Putamen (tissue), 1 donor: Measurements from ENCODE around the gene TOM1L2.

ENCODE experiments used
- DNase-seq: peaks from one replicate; pipeline ENCODE4 v3.0.0-alpha.2; 2016; ENCODE audit warnings: low spot score

The TOM1L2 gene

DNA sequence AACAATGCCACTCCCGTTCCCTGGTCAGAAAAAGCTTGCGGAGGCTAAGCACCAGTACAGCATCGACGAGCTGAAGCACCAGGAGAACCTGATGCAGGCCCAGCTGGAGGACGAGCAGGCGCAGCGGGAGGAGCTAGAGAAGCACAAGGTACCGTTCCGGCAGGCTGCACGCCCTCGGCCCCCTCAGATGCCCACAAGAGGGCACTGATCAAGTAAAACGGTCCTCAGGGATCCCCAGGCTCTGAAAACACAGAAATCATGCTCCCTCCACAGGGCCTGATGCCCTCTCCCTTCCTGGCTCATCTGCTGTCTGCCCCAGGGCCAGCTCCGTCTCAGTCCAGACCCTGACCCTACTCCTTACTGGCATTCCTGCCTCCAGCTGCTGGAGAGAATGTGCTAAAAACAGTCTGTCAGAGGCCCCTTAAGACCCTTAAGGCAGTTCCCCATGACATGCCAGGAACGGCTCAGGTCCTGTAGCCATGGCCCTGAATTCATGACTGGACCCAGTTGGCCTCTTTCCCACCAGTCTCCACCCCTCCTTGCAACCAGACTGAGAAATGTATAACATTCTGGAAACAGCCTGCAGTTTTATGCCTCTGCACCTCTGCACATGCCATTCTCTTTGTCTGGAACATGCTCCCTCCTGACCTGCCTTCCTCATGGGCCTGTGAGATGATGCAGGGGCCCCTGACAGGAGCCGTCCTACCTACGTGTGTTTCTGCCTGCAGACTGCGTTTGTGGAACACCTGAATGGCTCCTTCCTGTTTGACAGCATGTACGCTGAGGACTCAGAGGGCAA is 22.3 kb upstream of the TOM1L2 start:
- peak; percentile 13 for DNase-seq

DNA sequence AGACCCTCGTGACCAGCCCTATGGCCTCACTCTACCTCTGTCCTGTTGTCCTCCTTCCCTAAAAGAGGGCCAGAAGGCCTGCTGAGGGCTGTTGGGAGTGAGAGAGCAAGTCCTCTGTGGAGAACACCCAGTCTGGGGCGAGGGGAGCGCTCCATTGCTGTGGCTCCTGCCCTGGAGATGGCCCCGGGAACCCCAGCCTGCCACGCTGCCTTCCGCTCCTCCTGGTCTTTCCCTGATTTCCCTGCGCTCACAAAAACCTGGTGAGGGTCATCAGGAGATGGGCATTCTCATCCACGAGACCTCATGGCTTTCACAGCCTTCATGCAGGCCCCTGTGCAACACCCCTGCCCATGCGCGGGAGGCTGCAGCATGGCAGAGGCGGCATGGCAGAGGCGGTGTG is 21.7 kb upstream of the TOM1L2 start:
- DNase-seq = no peak

DNA sequence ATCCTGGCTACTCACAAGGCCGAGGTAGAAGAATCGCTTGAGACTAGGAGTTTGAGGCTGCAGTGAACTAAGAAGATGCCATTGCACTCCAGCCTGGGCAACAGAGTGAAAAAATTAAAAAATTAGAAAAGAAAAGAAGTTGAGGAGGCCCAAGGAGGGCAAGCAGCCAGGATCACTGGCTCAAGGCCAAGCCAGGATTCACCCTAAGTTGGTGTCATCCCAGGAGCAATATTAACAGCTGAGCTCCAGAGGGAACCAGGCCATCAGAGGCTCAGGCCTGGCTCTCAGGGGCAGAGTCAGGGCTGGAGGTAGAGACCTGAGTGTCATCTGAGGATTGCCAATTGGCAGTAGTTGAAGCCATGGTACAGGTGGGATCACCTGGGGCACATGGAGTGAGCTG is 21.2 kb upstream of the TOM1L2 start:
- no peak for DNase-seq

DNA sequence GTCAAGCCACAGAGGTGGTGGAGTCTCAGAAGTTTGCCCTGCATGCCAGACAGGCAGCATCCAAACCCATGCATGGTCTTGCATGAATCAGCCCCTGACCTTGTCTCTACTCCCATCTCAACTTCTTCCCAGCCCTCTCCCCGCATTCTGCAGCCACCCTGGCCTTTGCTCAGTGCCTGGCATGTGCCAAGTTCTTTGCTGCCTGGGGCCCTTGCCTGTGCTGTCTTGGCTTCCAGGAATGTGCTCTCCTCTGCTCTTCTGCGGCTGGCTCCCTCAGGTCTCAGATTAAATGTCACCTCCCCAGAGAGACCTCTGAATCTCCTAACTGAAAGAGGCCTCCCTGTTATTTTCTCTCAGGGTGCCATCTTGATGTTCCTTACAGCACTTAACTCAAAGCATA is 18.1 kb upstream of the TOM1L2 start:
- no peak for DNase-seq

DNA sequence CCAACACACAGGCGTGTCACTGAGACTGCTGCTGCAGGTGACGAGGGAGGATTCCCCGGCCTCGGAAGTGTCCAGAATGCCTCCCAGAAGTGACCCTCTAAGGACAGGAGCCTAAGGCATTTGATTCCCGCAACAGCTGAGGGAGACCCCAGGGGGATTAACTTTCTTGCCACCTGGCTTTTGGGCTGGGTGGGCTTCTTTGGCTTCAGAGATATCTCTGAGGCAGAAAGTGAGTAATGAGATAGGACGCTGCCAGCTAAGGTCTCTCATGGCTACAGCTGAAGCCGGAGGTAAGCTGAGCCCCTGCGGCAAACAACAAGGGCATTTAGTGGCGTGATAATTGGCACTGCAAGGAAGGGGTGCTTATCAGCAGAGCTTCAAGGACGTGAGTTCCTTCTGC is 17.4 kb upstream of the TOM1L2 start:
- no peak for DNase-seq

DNA sequence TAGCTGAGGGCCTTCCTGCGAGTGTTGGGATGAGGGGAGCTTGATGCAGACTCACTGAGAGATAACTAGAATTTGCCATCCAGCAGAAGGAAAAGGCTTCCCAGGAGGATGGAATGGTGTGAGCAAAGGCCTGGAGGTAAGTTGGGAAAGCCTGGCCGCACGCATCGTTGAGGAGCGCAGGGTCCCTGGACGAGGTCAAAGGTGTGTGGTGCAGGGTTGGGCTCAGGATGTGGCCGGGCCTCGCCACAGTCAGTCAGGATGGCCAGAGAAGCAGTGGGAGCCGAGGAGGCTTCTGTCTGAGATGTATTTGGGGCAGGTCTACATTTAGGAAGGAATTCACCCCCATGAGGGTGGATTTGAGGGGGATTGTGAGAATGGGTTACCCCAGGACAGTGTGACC is 16.9 kb upstream of the TOM1L2 start:
- no peak for DNase-seq

DNA sequence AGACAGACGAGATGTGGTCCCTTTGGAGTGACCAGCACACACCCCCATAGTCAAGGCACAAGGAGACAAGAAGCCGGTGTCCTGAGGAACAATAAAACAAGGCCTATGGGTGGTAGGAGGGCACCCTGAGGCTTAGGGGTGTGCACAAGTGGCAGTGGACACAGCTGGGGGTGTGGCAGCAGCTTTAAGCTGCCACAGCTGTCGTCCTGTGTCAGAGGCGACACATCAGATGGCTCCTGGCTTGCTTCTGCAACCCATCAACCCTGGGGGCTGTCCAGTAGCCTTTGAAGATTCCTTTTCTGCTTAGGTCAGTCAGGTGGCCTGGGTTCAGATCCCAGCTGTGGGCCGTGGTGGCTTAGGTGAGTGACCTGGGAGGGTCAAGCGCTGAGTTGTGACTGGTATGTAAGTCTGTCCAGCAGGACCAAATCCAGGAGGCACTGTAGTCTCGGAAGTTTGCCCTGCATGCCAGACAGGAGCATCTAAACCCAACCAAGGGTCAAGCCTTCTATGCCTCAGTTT is 16.3 kb upstream of the TOM1L2 start:
- no peak for DNase-seq

DNA sequence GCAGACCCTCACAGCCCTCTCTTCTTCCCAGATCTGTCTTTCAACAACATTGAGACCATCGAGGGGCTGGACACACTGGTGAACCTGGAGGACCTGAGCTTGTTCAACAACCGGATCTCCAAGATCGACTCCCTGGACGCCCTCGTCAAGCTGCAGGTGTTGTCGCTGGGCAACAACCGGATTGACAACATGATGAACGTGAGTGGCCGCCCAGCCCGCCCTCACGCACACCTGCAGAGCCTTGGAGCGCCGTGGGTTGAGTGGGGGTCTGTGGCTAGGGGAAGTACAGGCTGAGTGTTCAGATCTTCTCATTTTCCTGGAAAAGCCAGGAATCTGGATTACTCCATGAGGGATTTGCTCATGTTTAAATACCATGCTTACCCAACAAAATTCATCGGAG is 15.7 kb upstream of the TOM1L2 start:
- DNase-seq = no peak

DNA sequence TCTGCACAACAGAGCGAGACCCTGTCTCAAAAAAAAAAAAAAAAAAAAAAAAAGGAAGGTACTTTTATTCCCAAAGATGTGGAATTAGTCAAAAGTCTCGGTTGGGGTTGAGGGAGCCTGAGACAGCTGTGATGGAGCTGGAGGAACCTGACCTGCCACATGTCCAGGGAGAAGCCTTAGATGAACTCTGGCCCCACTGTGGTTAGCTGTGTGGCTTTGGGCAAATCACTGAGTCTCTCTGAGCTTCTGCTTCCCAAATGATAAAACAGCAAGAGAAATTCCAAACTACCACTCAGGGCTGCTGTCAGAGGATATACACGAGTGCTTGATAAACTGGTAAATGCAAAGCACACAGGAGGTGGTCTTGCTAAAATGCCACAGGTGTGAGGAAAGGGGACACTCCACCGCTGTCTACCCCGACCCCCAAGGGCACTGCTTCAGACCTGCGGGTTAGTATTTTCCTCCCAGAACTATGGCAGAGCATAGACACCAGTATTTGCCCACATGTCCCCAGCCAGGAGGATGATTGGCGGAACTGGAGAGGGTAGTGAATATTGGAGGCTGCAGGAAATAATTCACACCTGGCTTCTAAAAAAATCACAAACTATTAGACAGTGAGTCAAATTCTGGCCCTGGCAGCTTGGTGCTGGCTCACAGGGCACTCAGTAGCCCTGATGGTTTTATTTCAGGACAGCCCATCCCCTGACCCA is 15.1 kb upstream of the TOM1L2 start:
- no peak for DNase-seq

DNA sequence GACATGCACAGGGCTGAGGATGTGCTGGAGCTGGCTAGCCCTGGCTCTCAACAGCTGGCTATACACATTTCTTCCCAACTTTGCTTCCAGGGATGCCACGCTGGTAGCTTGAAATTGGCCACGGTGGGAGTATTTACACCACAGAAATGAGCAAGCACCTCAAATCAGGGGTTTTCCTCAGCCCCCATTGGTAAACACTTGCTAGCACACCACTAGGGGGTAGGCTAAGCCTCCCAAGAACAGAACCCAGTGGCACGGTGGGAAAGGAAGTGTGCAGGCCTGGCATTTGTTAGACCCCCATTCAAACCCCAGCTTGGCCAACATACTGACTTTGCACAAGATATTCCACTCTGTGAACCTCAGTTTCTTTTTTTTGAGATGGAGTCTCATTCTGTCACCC is 13.4 kb upstream of the TOM1L2 start:
- no peak for DNase-seq

DNA sequence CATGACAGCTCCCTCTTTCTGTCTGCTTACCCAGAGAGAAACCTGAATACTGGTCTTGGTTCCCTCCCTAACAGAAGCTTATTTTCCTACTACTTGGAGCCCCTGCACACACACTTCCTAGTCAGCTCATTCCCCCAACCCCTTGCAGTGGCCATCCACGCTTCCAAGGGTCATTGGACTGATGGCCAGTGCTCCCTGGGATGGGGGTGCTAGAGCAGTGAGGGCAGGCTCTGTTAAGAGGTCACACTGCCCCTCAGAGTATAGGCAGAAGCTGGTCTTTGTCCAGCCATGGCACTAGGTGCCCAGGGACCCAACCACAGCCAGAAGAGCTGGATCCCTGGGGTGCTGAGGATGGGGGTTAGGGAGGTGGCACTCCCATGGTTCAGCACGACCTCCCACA is 13.0 kb upstream of the TOM1L2 start:
- no peak for DNase-seq

DNA sequence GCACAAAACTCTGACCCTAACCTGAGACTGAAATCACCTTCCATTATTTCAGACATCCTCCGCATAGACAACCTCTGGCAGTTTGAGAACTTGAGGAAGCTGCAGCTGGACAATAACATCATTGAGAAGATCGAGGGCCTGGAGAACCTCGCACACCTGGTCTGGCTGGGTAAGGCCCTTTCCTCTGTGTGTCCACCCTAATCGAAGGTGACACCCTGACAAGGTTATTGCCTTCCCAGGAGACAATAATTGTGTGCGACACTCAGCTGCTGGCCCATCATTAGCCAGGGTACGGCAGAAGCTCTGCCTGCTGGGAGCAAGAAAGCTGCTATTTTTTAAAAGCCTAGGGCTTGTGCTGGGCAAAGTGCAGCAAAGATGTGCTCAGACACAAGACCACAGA is 11.6 kb upstream of the TOM1L2 start:
- DNase-seq = no peak

DNA sequence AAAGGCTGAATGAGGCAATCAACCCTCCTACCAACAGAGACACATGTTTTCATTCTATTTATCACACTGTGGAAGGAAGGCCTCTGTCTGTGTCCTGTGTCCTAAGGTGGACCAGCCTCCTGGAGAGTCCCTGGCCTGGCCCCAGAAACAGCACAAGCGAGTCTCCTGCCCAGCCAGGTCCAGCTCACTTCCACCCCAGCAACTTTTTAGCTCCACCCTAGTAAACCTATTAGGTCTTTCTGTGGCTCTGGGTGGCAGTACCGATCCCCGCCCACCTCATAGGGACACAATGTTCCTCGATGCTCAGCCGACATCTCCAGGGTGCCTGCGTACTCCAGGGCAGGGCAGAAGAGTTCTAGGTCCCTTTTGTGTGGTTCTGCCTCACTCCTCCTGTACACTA is 11.2 kb upstream of the TOM1L2 start:
- DNase-seq = no peak

DNA sequence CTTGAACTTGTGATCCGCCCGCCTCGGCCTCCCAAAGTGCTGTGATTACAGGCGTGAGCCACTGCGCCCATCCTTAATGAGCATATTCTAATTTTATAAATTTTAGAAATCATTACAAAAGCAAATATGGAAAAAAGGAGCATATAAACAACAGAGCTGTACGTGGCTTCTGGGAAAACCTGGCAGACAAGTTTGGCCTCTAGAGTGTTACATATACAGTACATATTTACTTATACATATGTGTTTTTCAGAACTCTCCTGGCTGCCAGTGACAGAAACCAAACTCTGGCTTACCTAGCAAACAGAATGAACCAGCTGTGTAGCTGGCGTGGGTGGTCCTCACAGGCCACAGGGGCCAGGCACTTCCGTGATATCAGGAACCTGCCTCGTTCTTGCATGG is 10.6 kb upstream of the TOM1L2 start:
- DNase-seq = no peak

DNA sequence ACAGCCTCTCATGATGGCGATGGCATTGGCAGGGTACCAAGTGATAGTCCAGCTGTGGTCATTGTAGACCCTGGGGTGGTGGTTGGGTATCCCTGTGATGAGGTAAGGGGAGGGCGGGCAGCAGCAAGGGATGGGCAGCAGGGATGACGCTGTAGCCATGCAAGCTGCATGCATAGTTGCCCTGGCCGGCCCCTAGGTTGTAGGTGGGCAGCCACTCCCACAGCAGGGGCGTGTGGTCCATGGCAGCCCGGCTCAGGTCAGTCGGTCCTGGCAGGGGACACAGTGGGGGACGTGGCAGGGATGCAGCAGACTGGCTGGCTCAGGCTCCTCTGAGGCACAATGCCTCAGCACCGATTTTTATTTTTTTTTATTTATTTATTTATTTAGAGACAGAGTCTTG is 9.1 kb upstream of the TOM1L2 start:
- DNase-seq = no peak

DNA sequence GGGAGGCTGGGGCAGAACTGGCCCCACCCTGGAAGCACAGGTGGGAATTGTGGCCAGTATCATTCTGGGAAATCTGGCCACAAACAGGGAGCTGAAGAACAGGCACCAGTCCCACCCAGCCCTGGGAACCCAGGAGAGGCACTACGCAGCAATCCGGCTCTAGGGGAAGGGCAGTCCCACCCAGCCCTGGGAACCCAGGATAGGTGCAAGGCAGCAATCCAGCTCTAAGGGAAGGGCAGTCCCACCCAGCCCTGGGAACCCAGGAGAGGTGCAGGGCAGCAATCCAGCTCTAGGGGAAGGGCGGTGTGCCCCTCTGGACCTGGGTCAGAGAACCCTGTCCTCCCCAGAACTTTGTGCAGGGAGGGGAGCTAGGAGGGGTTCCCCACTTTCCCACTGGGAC is 7.6 kb upstream of the TOM1L2 start:
- no peak for DNase-seq

DNA sequence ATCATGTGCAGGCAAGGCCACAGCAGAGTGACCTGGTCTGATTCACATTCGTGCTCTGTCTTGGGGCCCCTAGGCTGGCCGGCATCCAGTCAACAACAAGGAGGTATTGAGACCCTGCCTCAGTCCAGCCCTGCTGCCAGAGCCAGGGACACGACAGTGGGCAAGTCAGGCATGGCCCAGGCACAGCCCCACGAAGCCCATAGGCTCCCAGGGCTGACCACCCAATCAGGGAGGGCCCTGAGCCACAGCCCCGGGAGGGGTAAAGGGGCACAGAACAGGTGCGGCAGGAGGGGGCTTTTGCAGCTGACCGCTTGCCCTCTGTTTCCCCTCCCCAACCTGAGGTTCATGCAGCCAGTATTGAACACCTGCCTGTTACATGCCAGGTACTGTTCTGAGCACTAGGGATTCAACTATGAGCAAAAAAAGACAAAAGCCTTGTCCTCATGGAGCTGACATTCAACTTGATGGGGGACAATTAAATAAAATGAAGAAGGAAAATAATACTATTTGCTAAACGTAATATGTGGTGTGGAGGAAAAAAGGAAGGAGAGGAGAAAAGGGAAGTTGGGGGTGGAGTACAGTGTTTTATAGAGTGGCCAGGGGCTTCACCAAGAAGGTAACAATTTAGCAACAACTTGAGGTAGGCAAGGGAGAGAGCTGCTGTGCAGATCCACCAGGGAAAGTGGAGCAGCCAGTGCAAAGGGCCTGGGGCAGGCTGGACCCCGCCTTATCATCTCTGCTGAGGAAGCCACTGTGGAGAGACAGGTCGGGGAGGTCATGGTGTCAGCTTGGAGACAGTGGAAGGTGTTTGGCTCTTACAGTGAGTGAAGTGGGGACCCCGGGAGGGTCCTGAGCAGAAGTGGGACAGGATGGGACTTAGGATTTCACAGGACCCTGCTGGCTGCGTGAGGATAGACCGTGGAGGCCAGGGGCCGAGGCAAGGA is 6.6 kb upstream of the TOM1L2 start:
- no peak for DNase-seq

DNA sequence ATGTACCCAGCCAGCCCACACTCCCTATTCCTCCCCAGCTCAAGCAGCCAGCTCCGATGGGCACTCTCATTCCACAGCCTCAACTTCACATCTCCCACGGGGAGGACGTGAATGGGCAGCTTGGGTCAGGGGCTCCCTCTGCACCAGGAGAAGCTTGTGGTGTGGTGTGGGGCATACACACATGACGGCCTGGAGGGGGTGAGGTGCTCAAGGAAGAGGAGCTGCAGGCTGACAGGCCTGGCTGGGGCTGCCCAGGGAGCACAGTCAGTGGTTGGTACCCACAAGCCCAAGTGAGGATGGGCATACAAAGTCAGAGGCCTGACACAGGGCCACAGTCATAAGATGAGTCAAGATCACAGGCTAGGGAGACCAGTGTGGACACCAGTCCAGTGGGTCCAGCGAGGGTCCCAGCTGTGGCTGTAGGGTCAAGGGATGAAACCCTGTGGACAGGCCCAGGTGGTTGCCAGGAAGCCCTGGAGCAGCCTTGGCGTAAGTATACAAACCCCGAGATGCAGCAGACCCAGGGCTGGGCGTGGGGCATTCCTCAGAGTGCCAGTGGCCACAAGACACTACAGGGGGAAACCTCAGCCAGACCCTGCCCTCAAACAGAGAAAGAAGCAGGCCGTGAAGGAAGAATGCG is 4.9 kb upstream of the TOM1L2 start:
- no peak for DNase-seq

DNA sequence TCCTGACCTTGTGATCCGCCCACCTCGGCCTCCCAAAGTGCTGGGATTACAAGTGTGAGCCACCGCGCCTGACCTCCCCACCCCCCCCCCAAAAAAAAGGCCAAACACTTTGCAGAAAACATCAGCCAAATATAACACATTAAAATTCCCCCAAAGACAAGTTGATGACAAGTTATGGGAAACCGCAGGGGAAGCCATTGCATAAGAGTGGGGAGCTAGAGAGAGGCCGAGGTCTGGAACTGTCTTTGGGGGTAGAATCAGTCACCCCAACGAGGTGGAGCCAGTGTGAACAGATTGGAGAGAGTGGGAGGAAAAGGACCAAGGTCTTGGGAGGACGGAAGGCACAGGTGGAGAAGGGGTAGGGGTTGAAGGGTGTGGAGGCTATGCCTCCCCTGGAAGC is 3.2 kb upstream of the TOM1L2 start:
- DNase-seq = no peak

DNA sequence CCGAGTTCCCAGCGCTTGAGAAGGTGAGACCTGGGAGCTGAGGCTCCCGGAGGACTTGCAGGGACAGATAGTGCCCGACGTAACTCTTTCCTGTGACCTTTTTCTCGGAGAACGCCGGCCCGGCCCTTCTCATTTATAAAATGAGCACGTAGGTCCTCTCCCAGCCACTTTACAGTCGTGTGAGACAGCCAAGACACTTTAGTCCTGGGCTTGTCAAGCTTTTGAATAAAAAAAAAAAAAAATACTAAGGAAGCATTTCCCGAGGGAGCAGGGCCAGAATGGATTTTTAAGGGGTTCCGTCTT is 703 bp upstream of the TOM1L2 start:
- no peak for DNase-seq

DNA sequence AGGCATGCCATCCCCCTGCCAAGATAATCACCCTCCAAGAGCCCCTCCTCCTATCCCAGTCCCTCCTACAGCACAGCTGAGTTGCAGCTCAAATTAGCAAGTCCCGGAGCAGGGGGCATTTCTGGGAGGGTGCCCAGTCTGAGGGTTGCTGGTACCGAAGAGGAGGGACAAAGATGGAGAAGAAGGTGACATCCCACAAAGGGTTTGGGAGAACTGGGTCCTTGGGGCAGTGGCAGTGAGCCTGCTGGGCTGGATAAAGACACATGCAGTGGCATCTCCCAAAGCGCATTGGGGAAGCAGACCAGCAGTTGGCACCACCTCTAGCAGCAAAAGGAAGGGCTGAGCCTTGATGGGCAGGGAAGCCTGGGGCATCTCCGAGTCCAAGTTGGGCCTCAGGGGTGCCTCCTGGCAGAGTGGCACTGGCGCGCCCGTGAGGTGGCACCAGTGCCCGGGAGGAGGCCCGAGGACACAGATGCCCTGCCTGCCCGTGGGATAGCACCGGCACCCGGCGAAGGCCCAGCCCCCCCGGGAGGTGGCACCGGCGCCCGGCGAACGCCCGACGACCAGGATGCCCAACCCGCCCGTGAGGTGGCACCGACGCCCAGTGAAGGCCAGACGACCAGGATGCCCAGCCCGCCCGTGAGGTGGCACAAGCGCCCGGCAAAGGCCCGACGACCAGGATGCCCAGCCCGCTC is 622 bp downstream of the TOM1L2 start:
- peak; percentile 17 for DNase-seq
